ENCODE measurements around the gene CA12. TPM values are rescaled to one million over a fixed set of nuclear protein-coding genes. Genes with fewer than 3 reads are reported as not detected.

CA12 gene
- total RNA-seq, 1 experiment from 2014 or later, result 0.97 TPM

DNA sequence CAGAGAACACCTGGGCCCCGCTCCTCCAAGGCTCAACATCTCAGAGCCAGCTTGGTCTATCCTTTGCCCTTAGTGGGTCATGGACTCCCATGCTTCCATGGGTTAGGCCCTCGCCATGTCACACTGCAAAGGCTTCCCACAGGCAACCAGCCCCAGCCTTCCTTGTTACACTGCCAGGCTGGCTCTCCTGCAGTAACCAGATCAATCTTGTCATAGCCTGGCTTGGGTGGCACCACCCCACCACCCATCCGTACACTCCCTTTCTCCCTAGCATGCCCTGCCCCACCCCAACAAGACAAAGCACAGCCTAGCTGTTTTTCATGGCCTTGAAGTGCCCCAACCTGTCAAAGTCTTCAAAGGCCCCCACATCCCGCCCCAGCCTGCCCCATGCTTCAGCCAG, 30.5 kb downstream of the CA12 start:
- H3K27me3 ChIP-seq (replicated peaks; ENCODE audit: insufficient read depth, low read depth, low read length, poor library complexity), result no peaks in the 10 kb centered on the region
- TF ChIP-seq CTCF (conservative IDR thresholded peaks at IDR 0.05; ENCODE audit: low read depth, low read length) (no peak), EZH2 (IDR thresholded peaks at IDR 0.05; ENCODE audit: borderline replicate concordance, low read depth, low read length, poor library complexity, severe bottlenecking) (no peak)
- intact Hi-C loops (cut with micrococcal nuclease; ENCODE audit: unreplicated experiment), result no loop called here
- H3K9me3 ChIP-seq (ENCODE audit: low read depth, low read length, poor library complexity, severe bottlenecking), result no peaks in the 10 kb centered on the region
- H3K4me3 ChIP-seq (ENCODE audit: low read depth, low read length, poor library complexity, severe bottlenecking), result no peak overlapping the region
- no peak for DNase-seq (ENCODE audit: low spot score)
- no TSS peak for BruUV-seq (replicated peaks)
- H3K36me3 ChIP-seq (ENCODE audit: insufficient read depth, low read length, poor library complexity, severe bottlenecking), result no peaks in the 10 kb centered on the region
- POLR2A ChIA-PET (ENCODE audit: low non-redundant PET), result no interaction called here
- peaks cover 28% of the 10 kb centered on the region for H3K4me1 ChIP-seq (ENCODE audit: insufficient read depth, low read length, poor library complexity, severe bottlenecking)
- no peak overlapping the region for H3K27ac ChIP-seq (ENCODE audit: low read depth, low read length, poor library complexity, severe bottlenecking)
- CTCF ChIA-PET, result no interaction called here

DNA sequence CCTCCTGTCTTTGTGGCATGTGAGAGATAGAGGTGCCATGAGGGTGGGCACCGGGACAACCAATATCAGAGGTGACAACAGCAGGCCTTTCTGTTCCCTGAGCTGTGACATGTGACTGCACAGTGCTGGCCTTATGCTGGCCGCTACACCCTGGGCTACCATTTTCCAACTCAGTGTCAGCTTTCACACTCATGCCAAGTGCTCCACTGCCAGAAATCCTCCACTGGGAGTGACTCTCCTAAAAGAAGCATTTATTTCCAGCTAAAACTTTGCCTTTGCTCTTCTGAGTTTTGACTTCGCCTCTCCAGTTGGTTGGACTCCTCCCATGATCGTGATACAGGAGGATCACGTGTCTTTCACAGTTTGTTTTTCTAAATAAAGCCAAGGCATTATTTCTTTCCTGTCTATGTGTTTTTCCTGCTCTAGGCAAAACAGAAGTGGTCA, 31.4 kb downstream of the CA12 start:
- no TSS peak for BruUV-seq (replicated peaks)
- CTCF ChIA-PET, result no interaction called here

GRCh38 chr15:63349621-63350020, 32.0 kb downstream of the CA12 start:
- H3K27me3 ChIP-seq (replicated peaks; ENCODE audit: insufficient read depth, low read depth, low read length, poor library complexity), result no peaks in the 10 kb centered on the region
- BruUV-seq (replicated peaks), result no TSS peak
- ChIA-PET POLR2A (ENCODE audit: low non-redundant PET) (no interaction called here), CTCF (no interaction called here)
- no peak overlapping the region for H3K27ac ChIP-seq (ENCODE audit: low read depth, low read length, poor library complexity, severe bottlenecking)
- no peak overlapping the region for H3K4me3 ChIP-seq (ENCODE audit: low read depth, low read length, poor library complexity, severe bottlenecking)
- DNase-seq (ENCODE audit: low spot score), result no peak
- H3K9me3 ChIP-seq (ENCODE audit: low read depth, low read length, poor library complexity, severe bottlenecking), result no peaks in the 10 kb centered on the region
- peaks cover 35% of the 10 kb centered on the region for H3K4me1 ChIP-seq (ENCODE audit: insufficient read depth, low read length, poor library complexity, severe bottlenecking)
- H3K36me3 ChIP-seq (ENCODE audit: insufficient read depth, low read length, poor library complexity, severe bottlenecking), result no peaks in the 10 kb centered on the region
- intact Hi-C loops (cut with micrococcal nuclease; ENCODE audit: unreplicated experiment), result no loop called here
- TF ChIP-seq EZH2 (IDR thresholded peaks at IDR 0.05; ENCODE audit: borderline replicate concordance, low read depth, low read length, poor library complexity, severe bottlenecking) (no peak), CTCF (conservative IDR thresholded peaks at IDR 0.05; ENCODE audit: low read depth, low read length) (no peak)

More for the DNA sequence above, 31.4 kb downstream of the CA12 start:
- no peak for DNase-seq (ENCODE audit: low spot score)
- POLR2A ChIA-PET (ENCODE audit: low non-redundant PET), result interaction anchor here (0.7 kb wide), 1 partner anchor 1271 kb away, joined by 3 read pairs; no protein-coding TSS in a partner anchor
- TF ChIP-seq CTCF (conservative IDR thresholded peaks at IDR 0.05; ENCODE audit: low read depth, low read length) (no peak), EZH2 (IDR thresholded peaks at IDR 0.05; ENCODE audit: borderline replicate concordance, low read depth, low read length, poor library complexity, severe bottlenecking) (no peak)
- H3K36me3 ChIP-seq (ENCODE audit: insufficient read depth, low read length, poor library complexity, severe bottlenecking), result no peaks in the 10 kb centered on the region
- H3K4me3 ChIP-seq (ENCODE audit: low read depth, low read length, poor library complexity, severe bottlenecking), result no peak overlapping the region
- H3K9me3 ChIP-seq (ENCODE audit: low read depth, low read length, poor library complexity, severe bottlenecking), result no peaks in the 10 kb centered on the region
- H3K27ac ChIP-seq (ENCODE audit: low read depth, low read length, poor library complexity, severe bottlenecking), result no peak overlapping the region
- intact Hi-C loops (cut with micrococcal nuclease; ENCODE audit: unreplicated experiment), result no loop called here
- peaks cover 29% of the 10 kb centered on the region for H3K4me1 ChIP-seq (ENCODE audit: insufficient read depth, low read length, poor library complexity, severe bottlenecking)
- no peaks in the 10 kb centered on the region for H3K27me3 ChIP-seq (replicated peaks; ENCODE audit: insufficient read depth, low read depth, low read length, poor library complexity)

All from A673 (cell line).